DND-41 (cell line): Measurements from ENCODE around the gene FAM50A.

Source experiments
- ATAC-seq: fragments of 200-7000 bp; cut with Tn5 transposase; 3 replicates; pipeline ENCODE4 v1.9.1; 2021; ENCODE audit warnings: low read depth; ENCODE audit not compliant: insufficient read depth
- DNase-seq: peaks from one replicate; pipeline ENCODE4 v3.0.0-alpha.2; 2020
- H2AFZ ChIP-seq: 2 replicates; pipeline ENCODE4 v1.6.0; 2012; ENCODE audit warnings: low read depth, low read length
- H3K27ac ChIP-seq: 2 replicates; pipeline ENCODE4 v1.5.1; 2012; ENCODE audit warnings: low read length, inconsistent platforms
- H3K27me3 ChIP-seq: fragments of 200-600 bp; sonication (generic); 2 replicates; pipeline ENCODE4 v1.6.0; 2012; ENCODE audit warnings: low read length, mild to moderate bottlenecking, inconsistent platforms; ENCODE audit not compliant: insufficient read depth, poor library complexity
- H3K36me3 ChIP-seq: 2 replicates; pipeline ENCODE4 v1.5.1; 2012; ENCODE audit warnings: low read length, inconsistent platforms; ENCODE audit not compliant: insufficient read depth
- H3K4me1 ChIP-seq: 2 replicates; pipeline ENCODE4 v1.5.1; 2012; ENCODE audit warnings: mild to moderate bottlenecking, low read length; ENCODE audit not compliant: insufficient read depth
- H3K4me2 ChIP-seq: 2 replicates; pipeline ENCODE4 v1.6.0; 2012; ENCODE audit warnings: mild to moderate bottlenecking, moderate library complexity, low read length, inconsistent platforms; ENCODE audit not compliant: insufficient read depth
- H3K4me3 ChIP-seq, 2 experiments: fragments of 200-600 bp in 1 of 2; shearing (Covaris generic) in 1 of 2; 2 replicates each; pipeline ENCODE4 v1.5.1; 2012 to 2016; ENCODE audit warnings: inconsistent platforms in 2 of 2, low read length in 2 of 2, mild to moderate bottlenecking in 2 of 2, low read depth in 1 of 2, moderate library complexity in 1 of 2
- H3K79me2 ChIP-seq: 2 replicates; pipeline ENCODE4 v1.6.0; 2012; ENCODE audit warnings: low read length, inconsistent platforms; ENCODE audit not compliant: insufficient read depth
- H3K9ac ChIP-seq: 2 replicates; pipeline ENCODE4 v1.6.0; 2012; ENCODE audit warnings: low read depth, mild to moderate bottlenecking, inconsistent platforms, low read length, moderate library complexity
- H3K9me3 ChIP-seq: 2 replicates; pipeline ENCODE4 v1.5.1; 2012; ENCODE audit warnings: low read length, moderate library complexity, mild to moderate bottlenecking, inconsistent platforms; ENCODE audit not compliant: insufficient read depth, severe bottlenecking
- H4K20me1 ChIP-seq: 2 replicates; pipeline ENCODE4 v1.6.0; 2012; ENCODE audit warnings: low read length; ENCODE audit not compliant: insufficient read depth
- EZH2 ChIP-seq: IDR thresholded peaks from 3 replicates; pipeline ENCODE4 v1.6.1; 2012; ENCODE audit warnings: borderline replicate concordance, low read depth, mild to moderate bottlenecking, moderate library complexity, low read length, inconsistent platforms; ENCODE audit not compliant: severe bottlenecking
- TF ChIP-seq, protein P1 (sequence below): IDR thresholded peaks from 2 replicates; pipeline ENCODE4 v1.5.1; 2012; ENCODE audit warnings: borderline replicate concordance, low read length, moderate library complexity, mild to moderate bottlenecking; ENCODE audit not compliant: poor library complexity, severe bottlenecking; ENCODE audit errors: extremely low read depth

FAM50A gene

GRCh38 chrX:154486052-154486395 is 42.1 kb downstream of the FAM50A start:
- Histone ChIP-seq H3K27ac (peak overlapping the region; percentile 78), H3K36me3 (peaks cover 21% of the 10 kb centered on the region), H3K9ac (peak overlapping the region; percentile 73), H2AFZ (peak overlapping the region; percentile 43), H3K9me3 (no peaks in the 10 kb centered on the region), H3K27me3 (no peaks in the 10 kb centered on the region), H3K79me2 (peaks cover 30% of the 10 kb centered on the region), H3K4me3 (peak overlapping the region; percentile 26 to 59), H4K20me1 (peaks cover 17% of the 10 kb centered on the region), H3K4me2 (peak overlapping the region; percentile 89), H3K4me1 (peaks cover 50% of the 10 kb centered on the region)
- TF ChIP-seq, protein P1, sequence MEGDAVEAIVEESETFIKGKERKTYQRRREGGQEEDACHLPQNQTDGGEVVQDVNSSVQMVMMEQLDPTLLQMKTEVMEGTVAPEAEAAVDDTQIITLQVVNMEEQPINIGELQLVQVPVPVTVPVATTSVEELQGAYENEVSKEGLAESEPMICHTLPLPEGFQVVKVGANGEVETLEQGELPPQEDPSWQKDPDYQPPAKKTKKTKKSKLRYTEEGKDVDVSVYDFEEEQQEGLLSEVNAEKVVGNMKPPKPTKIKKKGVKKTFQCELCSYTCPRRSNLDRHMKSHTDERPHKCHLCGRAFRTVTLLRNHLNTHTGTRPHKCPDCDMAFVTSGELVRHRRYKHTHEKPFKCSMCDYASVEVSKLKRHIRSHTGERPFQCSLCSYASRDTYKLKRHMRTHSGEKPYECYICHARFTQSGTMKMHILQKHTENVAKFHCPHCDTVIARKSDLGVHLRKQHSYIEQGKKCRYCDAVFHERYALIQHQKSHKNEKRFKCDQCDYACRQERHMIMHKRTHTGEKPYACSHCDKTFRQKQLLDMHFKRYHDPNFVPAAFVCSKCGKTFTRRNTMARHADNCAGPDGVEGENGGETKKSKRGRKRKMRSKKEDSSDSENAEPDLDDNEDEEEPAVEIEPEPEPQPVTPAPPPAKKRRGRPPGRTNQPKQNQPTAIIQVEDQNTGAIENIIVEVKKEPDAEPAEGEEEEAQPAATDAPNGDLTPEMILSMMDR: no peak
- TF ChIP-seq EZH2: no peak
- peak; percentile 17 for ATAC-seq
- peak; percentile 40 for DNase-seq

DNA sequence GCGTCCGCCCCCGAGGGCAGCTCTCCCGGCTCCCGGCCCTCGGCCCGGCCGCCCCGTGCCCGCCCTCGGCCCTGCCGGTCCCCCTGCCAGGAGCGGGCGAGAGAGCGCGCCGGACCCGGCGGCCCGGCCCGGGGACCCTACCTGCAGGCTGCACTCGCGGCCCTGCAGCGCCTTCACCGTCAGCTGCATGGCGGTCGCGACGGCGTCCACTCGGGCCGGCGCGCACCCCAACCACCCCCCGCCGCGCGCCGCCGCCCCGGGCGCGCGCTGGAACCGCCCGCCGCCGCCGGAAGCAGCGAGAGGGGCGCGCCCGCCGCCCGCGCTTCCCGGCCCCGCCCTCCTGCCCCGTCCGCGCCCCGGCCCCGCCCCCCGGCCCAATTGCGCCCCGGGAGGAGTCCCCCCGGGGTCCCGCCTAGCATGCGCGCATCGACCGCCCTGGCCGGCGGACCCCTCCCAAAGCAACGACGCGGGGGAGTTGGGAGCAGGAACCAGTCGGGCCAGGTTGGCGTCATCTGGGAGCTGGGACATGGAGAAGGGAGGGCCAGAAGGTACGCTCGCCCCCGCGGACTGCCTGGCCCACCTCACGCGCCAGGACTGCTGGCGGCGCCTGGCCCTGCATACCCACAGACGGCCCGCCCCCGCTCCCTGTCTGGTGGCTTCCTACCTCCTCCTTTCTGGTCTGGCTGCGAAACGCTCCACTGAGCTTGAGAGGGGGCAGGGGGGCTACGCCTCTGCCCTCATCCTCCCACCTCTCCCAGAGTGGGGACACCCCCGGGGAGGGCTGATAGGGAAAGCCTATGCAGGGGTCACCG is 42.7 kb downstream of the FAM50A start, which contains the start of gene UBL4A:
TSS of gene UBL4A (minus strand) at position 220 of the 812 bp plus-strand sequence. CDS start at position 189, 31 bp downstream.
- Histone ChIP-seq H3K36me3 (peaks cover 21% of the 10 kb centered on the region), H3K79me2 (peaks cover 30% of the 10 kb centered on the region), H2AFZ (peak within 1 kb of the TSS; percentile 78), H3K4me3 (peak within 1 kb of the TSS; percentile 26 to 59), H4K20me1 (peaks cover 17% of the 10 kb centered on the region), H3K4me1 (peaks cover 56% of the 10 kb centered on the region), H3K4me2 (peak within 1 kb of the TSS; percentile 89), H3K27ac (peak within 1 kb of the TSS; percentile 80), H3K9me3 (no peaks in the 10 kb centered on the region), H3K9ac (peak within 1 kb of the TSS; percentile 73), H3K27me3 (no peaks in the 10 kb centered on the region)
- ATAC-seq: peak; percentile 37
- TF ChIP-seq, protein P1: no peak
- TF ChIP-seq EZH2: no peak
- DNase-seq: peak; percentile 64

- peak overlapping the region in 1 of 2 experiments; percentile 59; a peak in 2 of 4 replicates for H3K4me3 ChIP-seq
- no peak overlapping the region for H3K27ac ChIP-seq
- peak overlapping the region; percentile 80 for H3K4me2 ChIP-seq
- peaks cover 17% of the 10 kb centered on the region for H4K20me1 ChIP-seq
- no peak for ATAC-seq
- peaks cover 30% of the 10 kb centered on the region for H3K79me2 ChIP-seq
- H3K4me1 ChIP-seq: peaks cover 56% of the 10 kb centered on the region
- TF ChIP-seq EZH2: no peak
- TF ChIP-seq, protein P1: no peak
- H3K9me3 ChIP-seq: no peaks in the 10 kb centered on the region
- H3K36me3 ChIP-seq: peaks cover 21% of the 10 kb centered on the region
- H3K9ac ChIP-seq: peak overlapping the region; percentile 73; the same call in 1 of the 2 replicates
- DNase-seq: no peak
- no peak overlapping the region for H2AFZ ChIP-seq
- no peaks in the 10 kb centered on the region for H3K27me3 ChIP-seq
These were observed 43.8 kb downstream of the FAM50A start for GRCh38 chrX:154487518-154488290.
